Left ventricle myocardium inferior (tissue), 1 donor: ENCODE data around the gene NAXD. TPM values are rescaled to one million over a fixed set of nuclear protein-coding genes. Genes with fewer than 3 reads are reported as not detected.

Experiments used
- DNase-seq: peaks from one replicate; pipeline ENCODE4 v3.0.0-alpha.2; 2020
- H3K27ac ChIP-seq: fragments of 200-600 bp; replicated peaks from 2 replicates; pipeline ENCODE4 v1.8.0; 2021
- H3K27me3 ChIP-seq: fragments of 200-600 bp; 2 replicates; pipeline ENCODE4 v1.8.0; 2021; ENCODE audit warnings: low read depth
- H3K36me3 ChIP-seq: fragments of 200-600 bp; 2 replicates; pipeline ENCODE4 v1.8.0; 2021
- H3K4me1 ChIP-seq: fragments of 200-600 bp; 2 replicates; pipeline ENCODE4 v1.8.0; 2021
- H3K4me3 ChIP-seq: fragments of 200-600 bp; 2 replicates; pipeline ENCODE4 v1.8.0; 2021; ENCODE audit warnings: mild to moderate bottlenecking, moderate library complexity
- H3K9me3 ChIP-seq: fragments of 200-600 bp; replicated peaks from 2 replicates; pipeline ENCODE4 v1.8.0; 2021
- intact Hi-C: fragments of 100-400 bp; cut with micrococcal nuclease; formaldehyde crosslinking; loops from one replicate; pipeline ENCODE4 v1.11.0; 2022
- total RNA-seq: library from RNA; stranded (reverse); fragmentation: NEBNext Ultra II Directional; extraction: Animal tissue kit (Norgen Biotek cat#: 25700); gene quantifications from one replicate; pipeline ENCODE4 v1.2.1, GENCODE V29; 2021
- TF ChIP-seq, protein P1 (sequence below): fragments of 200-600 bp; IDR thresholded peaks from 2 replicates; pipeline ENCODE4 v1.8.0; 2021; ENCODE audit warnings: antibody characterized with exemption, mild to moderate bottlenecking, borderline replicate concordance
- donor health status: DM: no; HTN: yes; CAD: no; lungs with severe emphysema.

Gene NAXD
- total RNA-seq, 1 donor from 2014 or later: 28.0 TPM

DNA sequence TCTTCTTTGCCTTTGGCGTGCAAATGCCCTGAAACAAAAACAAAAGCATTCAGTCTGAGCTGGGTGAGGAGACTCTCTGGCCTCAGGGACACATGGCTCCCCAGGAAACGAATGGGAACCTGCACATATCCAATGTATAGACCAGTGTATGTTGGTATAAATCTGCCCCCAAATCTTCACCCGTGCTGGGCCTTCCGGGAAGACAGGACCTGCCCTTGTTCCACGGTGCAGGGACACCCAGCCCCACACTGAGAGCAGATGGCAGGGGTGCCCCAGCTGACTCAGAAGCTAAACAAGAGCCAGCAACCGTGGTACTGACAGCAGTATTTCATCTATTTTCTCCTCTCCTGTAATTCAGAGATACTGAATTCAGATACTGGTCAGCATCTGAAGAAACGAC, 48.1 kb downstream of the NAXD start:
- TF ChIP-seq, protein P1, sequence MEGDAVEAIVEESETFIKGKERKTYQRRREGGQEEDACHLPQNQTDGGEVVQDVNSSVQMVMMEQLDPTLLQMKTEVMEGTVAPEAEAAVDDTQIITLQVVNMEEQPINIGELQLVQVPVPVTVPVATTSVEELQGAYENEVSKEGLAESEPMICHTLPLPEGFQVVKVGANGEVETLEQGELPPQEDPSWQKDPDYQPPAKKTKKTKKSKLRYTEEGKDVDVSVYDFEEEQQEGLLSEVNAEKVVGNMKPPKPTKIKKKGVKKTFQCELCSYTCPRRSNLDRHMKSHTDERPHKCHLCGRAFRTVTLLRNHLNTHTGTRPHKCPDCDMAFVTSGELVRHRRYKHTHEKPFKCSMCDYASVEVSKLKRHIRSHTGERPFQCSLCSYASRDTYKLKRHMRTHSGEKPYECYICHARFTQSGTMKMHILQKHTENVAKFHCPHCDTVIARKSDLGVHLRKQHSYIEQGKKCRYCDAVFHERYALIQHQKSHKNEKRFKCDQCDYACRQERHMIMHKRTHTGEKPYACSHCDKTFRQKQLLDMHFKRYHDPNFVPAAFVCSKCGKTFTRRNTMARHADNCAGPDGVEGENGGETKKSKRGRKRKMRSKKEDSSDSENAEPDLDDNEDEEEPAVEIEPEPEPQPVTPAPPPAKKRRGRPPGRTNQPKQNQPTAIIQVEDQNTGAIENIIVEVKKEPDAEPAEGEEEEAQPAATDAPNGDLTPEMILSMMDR: no peak
- peaks cover 94% of the 10 kb centered on the region for H3K36me3 ChIP-seq
- H3K27ac ChIP-seq: no peak overlapping the region
- H3K27me3 ChIP-seq: no peaks in the 10 kb centered on the region
- no peak overlapping the region for H3K4me3 ChIP-seq
- DNase-seq: no peak
- H3K4me1 ChIP-seq: no peaks in the 10 kb centered on the region
- intact Hi-C loops: no loop called here
- peaks cover 14% of the 10 kb centered on the region for H3K9me3 ChIP-seq

DNA sequence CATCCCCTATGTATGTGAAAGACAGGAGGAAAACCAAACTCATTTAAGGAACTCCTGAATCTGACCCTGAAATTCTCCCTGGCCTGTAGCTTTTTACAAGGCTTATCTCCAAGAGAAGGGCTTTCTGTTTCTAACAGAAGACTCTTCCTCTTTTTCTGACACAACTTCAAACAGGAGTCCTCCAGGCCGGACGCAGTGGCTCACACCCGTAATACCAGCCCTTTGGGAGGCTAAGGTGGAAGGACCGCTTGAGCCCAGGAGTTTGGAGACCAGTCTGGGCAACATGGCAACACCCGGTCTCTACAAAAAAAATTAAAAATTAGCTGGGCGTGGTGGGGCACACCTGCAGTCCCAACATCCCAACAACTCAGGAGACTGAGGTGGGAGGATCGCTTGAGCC, 48.7 kb downstream of the NAXD start:
- Histone ChIP-seq H3K4me3 (no peak overlapping the region), H3K9me3 (peaks cover 14% of the 10 kb centered on the region), H3K27me3 (no peaks in the 10 kb centered on the region), H3K4me1 (no peaks in the 10 kb centered on the region), H3K36me3 (peaks cover 94% of the 10 kb centered on the region), H3K27ac (no peak overlapping the region)
- DNase-seq: no peak
- TF ChIP-seq, protein P1: no peak
- intact Hi-C loops: no loop called here

DNA sequence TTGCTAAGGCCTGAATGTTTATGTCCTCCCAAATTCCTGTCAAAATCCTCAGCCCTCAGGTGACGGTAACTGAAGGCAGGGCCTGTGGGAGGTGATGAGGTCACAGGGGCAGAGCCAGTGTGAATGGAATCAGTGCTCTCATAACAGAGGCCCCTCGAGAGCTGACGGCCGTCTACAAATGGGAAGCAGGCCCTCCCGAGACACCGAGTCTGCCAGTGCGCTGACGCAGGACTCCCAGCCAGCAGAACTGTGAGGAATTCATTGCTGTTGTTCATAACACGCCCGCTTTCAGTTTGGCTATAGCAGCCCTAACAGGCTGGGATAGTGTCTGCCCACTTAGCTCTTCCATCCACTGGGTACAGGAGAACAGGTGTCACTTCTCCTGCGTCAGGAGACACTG, 49.3 kb downstream of the NAXD start:
- TF ChIP-seq, protein P1: no peak
- Histone ChIP-seq H3K9me3 (peaks cover 15% of the 10 kb centered on the region), H3K4me3 (no peak overlapping the region), H3K27ac (no peak overlapping the region), H3K27me3 (no peaks in the 10 kb centered on the region), H3K36me3 (peaks cover 94% of the 10 kb centered on the region), H3K4me1 (no peaks in the 10 kb centered on the region)
- DNase-seq: no peak
- intact Hi-C loops: no loop called here

DNA sequence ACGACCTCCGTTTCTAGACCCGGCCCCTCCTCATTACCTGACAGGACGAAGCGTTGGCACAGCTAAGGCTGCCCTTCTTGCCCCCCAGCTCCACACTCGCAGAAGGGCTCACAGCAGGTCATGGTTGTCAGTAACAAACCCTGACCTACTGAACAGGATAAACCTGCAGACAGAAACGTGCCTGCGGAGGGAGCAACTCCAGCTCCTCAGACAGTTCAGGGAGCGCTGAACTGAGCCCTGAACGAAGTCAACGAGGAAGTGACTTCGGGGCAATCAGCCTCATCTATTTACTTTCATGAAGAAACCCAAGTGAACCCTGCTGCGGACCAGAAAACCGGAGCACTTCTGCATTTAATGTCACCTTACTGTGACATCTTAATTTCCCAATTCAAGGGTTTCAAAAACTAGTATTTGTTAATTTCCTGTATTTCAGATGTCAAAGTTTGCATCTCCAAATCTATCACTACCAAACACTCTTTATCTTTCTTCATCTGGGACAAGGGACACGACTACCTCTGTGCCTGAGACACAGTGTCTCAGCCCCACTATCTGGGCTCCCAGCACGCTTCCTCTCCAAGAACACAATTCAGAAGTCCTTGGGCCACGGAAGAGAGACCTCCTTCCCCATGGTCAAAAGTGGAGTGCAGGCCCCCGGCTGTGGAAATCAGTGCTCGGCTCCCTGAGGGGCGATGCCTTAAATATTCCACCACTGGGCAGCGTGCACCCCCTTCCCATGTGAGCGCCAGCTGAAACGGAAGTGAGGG, 50.3 kb downstream of the NAXD start:
- DNase-seq: no peak
- no peaks in the 10 kb centered on the region for H3K27me3 ChIP-seq
- peaks cover 8% of the 10 kb centered on the region for H3K9me3 ChIP-seq
- H3K27ac ChIP-seq: no peak overlapping the region
- TF ChIP-seq, protein P1: no peak
- intact Hi-C loops: no loop called here
- H3K36me3 ChIP-seq: peaks cover 89% of the 10 kb centered on the region
- H3K4me1 ChIP-seq: no peaks in the 10 kb centered on the region
- H3K4me3 ChIP-seq: no peak overlapping the region

DNA sequence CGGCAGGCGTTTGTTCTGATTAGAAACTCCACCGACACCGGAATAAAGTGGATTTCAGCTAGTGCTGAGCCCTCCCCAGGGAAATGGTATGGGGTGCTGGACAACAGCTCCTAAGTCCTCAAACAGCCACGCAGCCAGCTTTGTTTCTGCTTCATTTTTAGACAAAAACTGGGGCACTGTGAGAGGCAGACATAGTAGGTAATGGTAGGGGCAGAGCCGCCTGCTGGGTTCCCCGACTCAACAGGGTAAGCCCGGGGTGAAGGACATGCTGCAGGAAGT, 50.8 kb downstream of the NAXD start:
- DNase-seq: no peak
- no peaks in the 10 kb centered on the region for H3K27me3 ChIP-seq
- H3K4me3 ChIP-seq: no peak overlapping the region
- intact Hi-C loops: no loop called here
- TF ChIP-seq, protein P1: no peak
- peaks cover 4% of the 10 kb centered on the region for H3K9me3 ChIP-seq
- peaks cover 85% of the 10 kb centered on the region for H3K36me3 ChIP-seq
- H3K4me1 ChIP-seq: no peaks in the 10 kb centered on the region
- H3K27ac ChIP-seq: no peak overlapping the region
